ENCODE measurements around the gene AAMP.

AAMP gene

GRCh38 chr2:218226903-218227302 is 43.0 kb downstream of the AAMP start:
- Mint-ChIP-seq H3K36me3 (ENCODE audit: low read depth) (peaks cover 61% of the 10 kb centered on the region), H3K27ac (peak overlapping the region; percentile 51), H3K4me1 (peaks cover 16% of the 10 kb centered on the region), H3K27me3 (ENCODE audit: low read depth, poor library complexity) (no peaks in the 10 kb centered on the region), H3K9me3 (no peaks in the 10 kb centered on the region), H3K4me3 (no peak overlapping the region)
- no peak for DNase-seq
- TF ChIP-seq CTCF (IDR thresholded peaks at IDR 0.05), result no peak

- DNase-seq, result no peak
- no peak for TF ChIP-seq CTCF (IDR thresholded peaks at IDR 0.05)
- Mint-ChIP-seq H3K27ac (peak overlapping the region; percentile 12), H3K9me3 (no peaks in the 10 kb centered on the region), H3K36me3 (ENCODE audit: low read depth) (peaks cover 53% of the 10 kb centered on the region), H3K27me3 (ENCODE audit: low read depth, poor library complexity) (no peaks in the 10 kb centered on the region), H3K4me3 (no peak overlapping the region), H3K4me1 (peaks cover 43% of the 10 kb centered on the region)
Measured at GRCh38 chr2:218224186-218224585, 45.8 kb downstream of the AAMP start.

GRCh38 chr2:218223046-218223445 is 46.9 kb downstream of the AAMP start:
- TF ChIP-seq CTCF (IDR thresholded peaks at IDR 0.05), result no peak
- no peak for DNase-seq
- peaks cover 54% of the 10 kb centered on the region for H3K4me1 Mint-ChIP-seq
- peaks cover 43% of the 10 kb centered on the region for H3K36me3 Mint-ChIP-seq (ENCODE audit: low read depth)
- H3K4me3 Mint-ChIP-seq, result no peak overlapping the region
- no peaks in the 10 kb centered on the region for H3K9me3 Mint-ChIP-seq
- H3K27me3 Mint-ChIP-seq (ENCODE audit: low read depth, poor library complexity), result no peaks in the 10 kb centered on the region
- H3K27ac Mint-ChIP-seq, result no peak overlapping the region

GRCh38 chr2:218221000-218221399 is 48.9 kb downstream of the AAMP start:
- peaks cover 64% of the 10 kb centered on the region for H3K4me1 Mint-ChIP-seq
- H3K27ac Mint-ChIP-seq, result no peak overlapping the region
- no peak overlapping the region for H3K4me3 Mint-ChIP-seq

GRCh38 chr2:218219934-218220333 is 50.0 kb downstream of the AAMP start:
- Mint-ChIP-seq H3K9me3 (no peaks in the 10 kb centered on the region), H3K4me1 (peaks cover 66% of the 10 kb centered on the region), H3K4me3 (peak overlapping the region; percentile 95), H3K27me3 (ENCODE audit: low read depth, poor library complexity) (peaks cover 2% of the 10 kb centered on the region), H3K27ac (no peak overlapping the region), H3K36me3 (ENCODE audit: low read depth) (peaks cover 18% of the 10 kb centered on the region)
- no peak for DNase-seq
- no peak for TF ChIP-seq CTCF (IDR thresholded peaks at IDR 0.05)

More at GRCh38 chr2:218221000-218221399, 48.9 kb downstream of the AAMP start:
- DNase-seq, result no peak
- Mint-ChIP-seq H3K36me3 (ENCODE audit: low read depth) (peaks cover 29% of the 10 kb centered on the region), H3K27me3 (ENCODE audit: low read depth, poor library complexity) (no peaks in the 10 kb centered on the region), H3K9me3 (no peaks in the 10 kb centered on the region)
- TF ChIP-seq CTCF (IDR thresholded peaks at IDR 0.05), result no peak
